ENCODE results near the gene GNG5.
"Not testable (repeated sequence)": the region's sequence is repeated elsewhere in the genome, so short reads cannot be mapped to it uniquely, and the experiment has no call there.

GNG5 gene

DNA sequence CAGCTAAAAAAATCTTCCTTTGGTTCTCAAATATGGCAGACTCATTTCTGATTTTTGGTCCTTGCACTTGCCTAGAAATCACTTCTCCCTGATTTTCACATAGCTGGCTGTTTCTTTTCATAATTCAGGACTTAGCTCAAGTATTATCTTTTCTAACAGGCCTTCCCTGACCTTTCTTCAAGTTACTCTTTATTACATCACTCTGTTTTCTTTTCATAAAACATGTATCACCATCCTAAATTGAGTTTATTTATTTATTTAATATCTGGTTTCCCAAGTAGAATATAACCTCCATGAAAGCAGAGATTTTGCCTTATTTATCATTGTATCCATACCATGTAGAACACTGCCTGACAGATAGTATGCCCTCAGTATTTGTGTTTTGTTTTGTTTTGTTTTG lies 18.2 kb upstream of the GNG5 start:
- TF ChIP-seq, protein P1, sequence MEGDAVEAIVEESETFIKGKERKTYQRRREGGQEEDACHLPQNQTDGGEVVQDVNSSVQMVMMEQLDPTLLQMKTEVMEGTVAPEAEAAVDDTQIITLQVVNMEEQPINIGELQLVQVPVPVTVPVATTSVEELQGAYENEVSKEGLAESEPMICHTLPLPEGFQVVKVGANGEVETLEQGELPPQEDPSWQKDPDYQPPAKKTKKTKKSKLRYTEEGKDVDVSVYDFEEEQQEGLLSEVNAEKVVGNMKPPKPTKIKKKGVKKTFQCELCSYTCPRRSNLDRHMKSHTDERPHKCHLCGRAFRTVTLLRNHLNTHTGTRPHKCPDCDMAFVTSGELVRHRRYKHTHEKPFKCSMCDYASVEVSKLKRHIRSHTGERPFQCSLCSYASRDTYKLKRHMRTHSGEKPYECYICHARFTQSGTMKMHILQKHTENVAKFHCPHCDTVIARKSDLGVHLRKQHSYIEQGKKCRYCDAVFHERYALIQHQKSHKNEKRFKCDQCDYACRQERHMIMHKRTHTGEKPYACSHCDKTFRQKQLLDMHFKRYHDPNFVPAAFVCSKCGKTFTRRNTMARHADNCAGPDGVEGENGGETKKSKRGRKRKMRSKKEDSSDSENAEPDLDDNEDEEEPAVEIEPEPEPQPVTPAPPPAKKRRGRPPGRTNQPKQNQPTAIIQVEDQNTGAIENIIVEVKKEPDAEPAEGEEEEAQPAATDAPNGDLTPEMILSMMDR (IDR thresholded peaks at IDR 0.05; ENCODE audit: insufficient read depth, missing control alignments): no peak
- no peak for DNase-seq (ENCODE audit: insufficient read length, low spot score)
- FAIRE-seq: no peak

DNA sequence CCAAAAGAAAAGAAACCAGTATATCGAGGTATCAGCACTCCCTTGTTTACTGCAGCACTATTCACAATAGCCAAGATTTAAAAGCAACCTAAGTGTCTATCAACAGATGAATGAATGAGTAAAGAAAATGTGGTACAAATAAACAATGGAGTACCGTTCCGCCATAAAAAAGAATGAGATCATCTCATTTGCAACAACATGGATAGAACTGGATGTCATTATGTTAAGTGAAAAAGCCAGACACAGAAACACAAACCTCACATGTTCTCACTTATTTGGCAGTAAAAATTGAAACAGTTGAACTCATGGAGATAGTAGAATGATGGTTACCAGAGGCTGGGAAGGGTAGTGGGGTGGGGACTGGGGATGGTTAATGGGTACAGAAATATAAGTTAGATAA lies 4.3 kb upstream of the GNG5 start:
- DNase-seq (ENCODE audit: insufficient read length, low spot score) (no peak), FAIRE-seq (no peak)
- TF ChIP-seq, protein P1 (IDR thresholded peaks at IDR 0.05; ENCODE audit: insufficient read depth, missing control alignments): no peak

DNA sequence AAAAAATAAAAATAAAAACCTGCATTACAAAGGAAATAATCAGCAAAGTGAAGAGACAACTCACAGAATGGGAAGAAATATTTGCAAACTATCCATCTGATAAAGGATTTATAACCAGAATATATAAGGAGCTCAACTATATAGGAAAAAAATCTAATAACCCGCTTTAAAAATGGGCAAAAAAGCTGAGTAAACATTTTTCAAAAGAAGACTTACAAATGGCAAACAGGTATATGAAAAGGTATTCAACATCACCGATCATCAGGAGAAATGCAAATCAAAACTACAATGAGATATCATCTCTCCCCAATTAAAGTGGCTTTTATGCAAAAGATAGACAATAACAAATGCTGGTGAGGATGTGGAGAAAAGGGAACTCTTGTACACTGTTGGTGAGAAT lies 3.8 kb upstream of the GNG5 start:
- DNase-seq (ENCODE audit: insufficient read length, low spot score): no peak
- no peak for FAIRE-seq
- TF ChIP-seq, protein P1 (IDR thresholded peaks at IDR 0.05; ENCODE audit: insufficient read depth, missing control alignments): no peak

DNA sequence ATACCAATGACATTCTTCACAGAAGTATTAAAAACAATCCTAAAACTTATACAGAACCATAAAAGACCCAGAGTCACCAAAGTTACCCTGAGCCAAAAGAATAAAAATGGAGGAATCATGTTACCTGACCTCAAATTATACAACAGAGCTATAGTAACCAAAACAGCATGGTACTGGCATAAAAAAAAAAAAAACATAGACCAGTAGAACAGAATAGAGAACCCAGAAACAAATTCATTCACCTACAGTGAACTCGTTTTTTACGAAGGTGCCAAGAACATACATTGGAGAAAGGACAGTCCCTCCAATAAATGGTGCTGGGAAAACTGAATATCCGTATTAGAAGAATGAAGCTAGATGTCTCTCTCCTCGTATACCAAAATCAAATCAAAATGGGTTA lies 2.6 kb upstream of the GNG5 start:
- FAIRE-seq: no peak
- TF ChIP-seq, protein P1 (IDR thresholded peaks at IDR 0.05; ENCODE audit: insufficient read depth, missing control alignments): no peak

DNA sequence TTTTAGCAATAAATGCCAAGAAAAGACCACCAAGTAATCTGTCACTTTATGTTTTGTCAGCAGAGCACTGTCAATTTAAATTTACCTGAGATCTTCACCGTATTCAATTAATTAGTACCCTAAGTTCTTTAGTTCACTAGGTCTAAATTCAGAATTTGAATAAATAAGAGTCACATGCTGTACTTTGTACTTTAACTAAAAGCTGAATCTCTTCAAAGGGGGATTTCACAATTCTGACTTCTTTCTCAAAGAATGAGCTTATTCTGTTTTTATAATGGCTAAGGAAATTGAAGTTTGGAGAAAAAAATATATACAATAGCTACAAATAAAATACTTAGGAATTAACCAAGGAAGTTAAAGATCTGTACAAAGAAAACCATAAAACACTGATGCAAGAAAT lies 2.1 kb upstream of the GNG5 start:
- DNase-seq (ENCODE audit: insufficient read length, low spot score) (no peak), FAIRE-seq (no peak)
- TF ChIP-seq, protein P1 (IDR thresholded peaks at IDR 0.05; ENCODE audit: insufficient read depth, missing control alignments): no peak

More for the DNA sequence above, 2.6 kb upstream of the GNG5 start:
- DNase-seq (ENCODE audit: insufficient read length, low spot score): no peak

DNA sequence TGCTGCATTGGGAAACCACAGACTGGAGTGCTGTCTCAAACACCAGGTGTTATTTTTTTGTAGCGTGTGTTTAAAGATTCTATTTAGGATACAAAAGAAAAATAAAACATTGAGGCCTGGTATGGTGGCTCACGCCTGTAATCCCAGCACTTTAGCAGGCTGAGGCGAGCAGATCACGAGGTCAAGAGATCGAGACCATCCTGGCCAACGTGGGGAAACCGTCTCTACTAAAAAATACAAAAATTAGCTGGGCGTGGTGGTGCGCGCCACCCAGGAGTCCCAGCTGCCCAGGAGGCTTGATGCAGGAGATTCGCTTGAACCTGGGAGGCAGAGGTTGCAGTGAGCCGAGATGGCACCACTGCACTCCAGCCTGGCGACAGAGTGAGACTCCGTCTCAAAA lies 1.5 kb upstream of the GNG5 start:
- DNase-seq (ENCODE audit: insufficient read length, low spot score): not testable (repeated sequence)

DNA sequence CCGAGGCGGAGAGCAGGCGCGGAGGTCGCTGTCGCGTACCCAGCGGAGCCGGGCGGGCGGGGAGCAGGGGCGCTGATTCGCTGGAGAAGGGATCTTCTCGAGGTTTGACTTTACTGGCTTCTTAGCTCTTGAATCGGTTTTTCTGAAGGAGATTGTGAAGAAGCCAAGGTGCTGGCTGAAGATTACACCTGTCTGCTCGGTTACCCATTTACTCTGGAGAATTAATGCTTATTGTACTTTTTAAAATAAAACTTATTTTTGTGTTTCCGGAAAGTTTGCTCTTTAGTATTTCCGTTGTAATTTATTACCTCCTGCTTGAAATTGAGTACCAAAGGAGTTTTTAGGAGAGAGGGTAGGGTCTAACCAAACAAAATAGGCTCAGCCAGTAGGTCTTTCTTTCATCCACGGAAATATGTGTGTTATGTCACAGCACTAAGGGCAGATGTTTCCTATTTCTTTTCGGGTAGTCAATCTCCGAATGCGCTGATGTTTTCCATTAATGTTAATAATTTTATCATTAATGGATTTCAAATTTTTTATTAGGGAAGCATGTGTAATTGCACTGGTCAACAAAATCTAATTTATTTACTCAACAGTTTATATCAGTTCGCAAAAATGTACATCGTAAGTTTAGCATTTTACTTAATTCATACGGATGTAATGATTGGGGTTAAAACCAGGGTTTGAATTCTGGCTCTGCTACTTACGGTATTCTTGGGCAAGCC lies 510 bp upstream of the GNG5 start:
- TF ChIP-seq, protein P1 (IDR thresholded peaks at IDR 0.05; ENCODE audit: insufficient read depth, missing control alignments): no peak
- no peak for FAIRE-seq
- DNase-seq (ENCODE audit: insufficient read length, low spot score): no peak

More for the DNA sequence above, 1.5 kb upstream of the GNG5 start:
- FAIRE-seq: not testable (repeated sequence)

Measured in D721Med (cell line).